ENCODE results near the gene DLGAP1. TPM values are rescaled to one million over a fixed set of nuclear protein-coding genes. Genes with fewer than 3 reads are reported as not detected.

Gene DLGAP1
- total and polyA plus RNA-seq, 4 donors, result 0.06 to 1.2 (median 0.17) TPM; not detected in 1

GRCh38 chr18:3855966-3856365 is 599.1 kb downstream of the DLGAP1 start:
- Histone ChIP-seq H3K36me3 (ENCODE audit: control insufficient read depth in 4 of 4, insufficient read depth in 3 of 4, low read depth in 1 of 4, low read length in 3 of 4) (no peaks in the 10 kb centered on the region), H3K9me3 (ENCODE audit: control insufficient read depth in 4 of 4, low read length in 3 of 4) (no peaks in the 10 kb centered on the region), H3K27me3 (ENCODE audit: control insufficient read depth in 4 of 4, insufficient read depth in 4 of 4, low read length in 3 of 4) (no peaks in the 10 kb centered on the region), H3K9ac (ENCODE audit: low read depth in 1 of 2, low read length in 2 of 2) (no peak overlapping the region), H3K4me3 (ENCODE audit: low read depth in 1 of 3, low read length in 3 of 3) (no peak overlapping the region), H3K4me1 (ENCODE audit: control insufficient read depth in 4 of 4, insufficient read depth in 4 of 4, low read length in 3 of 4) (no peaks in the 10 kb centered on the region), H3K27ac (ENCODE audit: low read depth in 1 of 2, low read length in 2 of 2) (no peak overlapping the region)
- 87% methylated on average over 3 of the region's 3 CpGs for WGBS
- DNase-seq (ENCODE audit: low spot score), result no peak
- no peak for TF ChIP-seq MAX (IDR thresholded peaks at IDR 0.05)
- TF ChIP-seq SP1 (IDR thresholded peaks at IDR 0.05), result no peak
- TF ChIP-seq GABPA (IDR thresholded peaks at IDR 0.05 in 1 of 2, conservative IDR thresholded peaks at IDR 0.05 in 1 of 2), result no peak
- no peak for TF ChIP-seq RXRA (IDR thresholded peaks at IDR 0.05)
- no peak for TF ChIP-seq TAF1 (conservative IDR thresholded peaks at IDR 0.05)
- no peak for TF ChIP-seq YY1 (IDR thresholded peaks at IDR 0.05)
- TF ChIP-seq NR2F2 (IDR thresholded peaks at IDR 0.05), result no peak

GRCh38 chr18:3852321-3852720 is 602.8 kb downstream of the DLGAP1 start:
- Histone ChIP-seq H3K9me3 (ENCODE audit: control insufficient read depth in 4 of 4, low read length in 3 of 4) (no peaks in the 10 kb centered on the region), H3K4me1 (ENCODE audit: control insufficient read depth in 4 of 4, insufficient read depth in 4 of 4, low read length in 3 of 4) (no peaks in the 10 kb centered on the region), H3K4me3 (ENCODE audit: low read depth in 1 of 3, low read length in 3 of 3) (no peak overlapping the region), H3K9ac (ENCODE audit: low read depth in 1 of 2, low read length in 2 of 2) (no peak overlapping the region), H3K36me3 (ENCODE audit: control insufficient read depth in 4 of 4, insufficient read depth in 3 of 4, low read depth in 1 of 4, low read length in 3 of 4) (no peaks in the 10 kb centered on the region), H3K27ac (ENCODE audit: low read depth in 1 of 2, low read length in 2 of 2) (no peak overlapping the region), H3K27me3 (ENCODE audit: control insufficient read depth in 4 of 4, insufficient read depth in 4 of 4, low read length in 3 of 4) (no peaks in the 10 kb centered on the region)
- TF ChIP-seq ZBTB33 (IDR thresholded peaks at IDR 0.05), result no peak
- TF ChIP-seq ATF3 (IDR thresholded peaks at IDR 0.05), result no peak
- TF ChIP-seq RAD21 (IDR thresholded peaks at IDR 0.05), result no peak
- no peak for TF ChIP-seq YY1 (IDR thresholded peaks at IDR 0.05)
- no peak for TF ChIP-seq HNF4G (IDR thresholded peaks at IDR 0.05)
- no peak for TF ChIP-seq NR2F2 (IDR thresholded peaks at IDR 0.05)
- no peak for TF ChIP-seq MAX (IDR thresholded peaks at IDR 0.05)
- no peak for DNase-seq (ENCODE audit: low spot score)
- whole genome bisulfite sequencing, result 87% methylated on average over 2 of the region's 2 CpGs

GRCh38 chr18:3851159-3851558 is 603.9 kb downstream of the DLGAP1 start:
- no peak for DNase-seq (ENCODE audit: low spot score)
- Histone ChIP-seq H3K9me3 (ENCODE audit: control insufficient read depth in 4 of 4, low read length in 3 of 4) (no peaks in the 10 kb centered on the region), H3K4me3 (ENCODE audit: low read depth in 1 of 3, low read length in 3 of 3) (no peak overlapping the region), H3K36me3 (ENCODE audit: control insufficient read depth in 4 of 4, insufficient read depth in 3 of 4, low read depth in 1 of 4, low read length in 3 of 4) (no peaks in the 10 kb centered on the region), H3K4me1 (ENCODE audit: control insufficient read depth in 4 of 4, insufficient read depth in 4 of 4, low read length in 3 of 4) (no peaks in the 10 kb centered on the region), H3K27ac (ENCODE audit: low read depth in 1 of 2, low read length in 2 of 2) (no peak overlapping the region), H3K27me3 (ENCODE audit: control insufficient read depth in 4 of 4, insufficient read depth in 4 of 4, low read length in 3 of 4) (no peaks in the 10 kb centered on the region), H3K9ac (ENCODE audit: low read depth in 1 of 2, low read length in 2 of 2) (no peak overlapping the region)
- TF ChIP-seq RAD21 (IDR thresholded peaks at IDR 0.05), result no peak
- 90% methylated on average over 2 of the region's 2 CpGs for WGBS

- WGBS, result 86% methylated on average over 3 of the region's 3 CpGs
- DNase-seq (ENCODE audit: low spot score), result no peak
- H3K9ac ChIP-seq (ENCODE audit: low read depth in 1 of 2, low read length in 2 of 2), result no peak overlapping the region
- H3K9me3 ChIP-seq (ENCODE audit: control insufficient read depth in 4 of 4, low read length in 3 of 4), result no peaks in the 10 kb centered on the region
- TF ChIP-seq FOXA2 (IDR thresholded peaks at IDR 0.05) (no peak), NR2F2 (IDR thresholded peaks at IDR 0.05) (no peak)
- H3K4me1 ChIP-seq (ENCODE audit: control insufficient read depth in 4 of 4, insufficient read depth in 4 of 4, low read length in 3 of 4), result no peaks in the 10 kb centered on the region
- no peak overlapping the region for H3K27ac ChIP-seq (ENCODE audit: low read depth in 1 of 2, low read length in 2 of 2)
- H3K36me3 ChIP-seq (ENCODE audit: control insufficient read depth in 4 of 4, insufficient read depth in 3 of 4, low read depth in 1 of 4, low read length in 3 of 4), result no peaks in the 10 kb centered on the region
- no peaks in the 10 kb centered on the region for H3K27me3 ChIP-seq (ENCODE audit: control insufficient read depth in 4 of 4, insufficient read depth in 4 of 4, low read length in 3 of 4)
- H3K4me3 ChIP-seq (ENCODE audit: low read depth in 1 of 3, low read length in 3 of 3), result no peak overlapping the region
Observed at GRCh38 chr18:3848316-3848715, 606.8 kb downstream of the DLGAP1 start.

Measured in liver (tissue), 9 donors.